Lower leg skin (tissue), 4 donors: Measurements from ENCODE around the gene CEP85. TPM values are rescaled to one million over a fixed set of nuclear protein-coding genes. Genes with fewer than 3 reads are reported as not detected.

Source experiments
- DNase-seq, 2 donors: peaks; one replicate each; pipeline ENCODE4 v3.0.0-alpha.2; 2019; ENCODE audit warnings: low spot score in 2 of 2
- H3K4me3 ChIP-seq: fragments of 200-600 bp; sonication (generic); 2 replicates; pipeline ENCODE4 v1.5.1; 2017; ENCODE audit warnings: mild to moderate bottlenecking, low read depth; ENCODE audit not compliant: poor library complexity, severe bottlenecking
- POLR2A ChIP-seq, 2 donors: fragments of 450-650 bp; IDR thresholded peaks; one replicate each; pipeline ENCODE4 v1.6.1; 2016 to 2017; ENCODE audit warnings: antibody characterized with exemption in 2 of 2, mild to moderate bottlenecking in 1 of 2, moderate library complexity in 1 of 2
- WGBS, 2 donors: methylation state at CpG; one replicate each; pipeline ENCODE4 v1.1.5; 2018; 5-methylcytosine and 5-hydroxymethylcytosine counted together
- intact Hi-C: fragments of 100-400 bp; cut with DNase I; formaldehyde crosslinking; loops from one replicate; pipeline ENCODE4 v1.15.0; 2023; ENCODE audit warnings: low total_unique reads
- total RNA-seq, 4 donors: library from RNA; depleted of rRNA; stranded (reverse); fragments of >200 nt; gene quantifications; one replicate each; pipeline ENCODE4 v1.1.0, GENCODE V29; 2016
- TF ChIP-seq, protein P1 (sequence below), 3 donors: fragments of 450-650 bp; IDR thresholded peaks; one replicate each; pipeline ENCODE4 v1.5.1; 2016; ENCODE audit warnings: antibody characterized with exemption in 3 of 3, mild to moderate bottlenecking in 3 of 3, moderate library complexity in 2 of 3

CEP85 gene
- total RNA-seq, 4 donors from 2014 or later, result 13.0 to 17.2 (median 14.1) TPM

DNA sequence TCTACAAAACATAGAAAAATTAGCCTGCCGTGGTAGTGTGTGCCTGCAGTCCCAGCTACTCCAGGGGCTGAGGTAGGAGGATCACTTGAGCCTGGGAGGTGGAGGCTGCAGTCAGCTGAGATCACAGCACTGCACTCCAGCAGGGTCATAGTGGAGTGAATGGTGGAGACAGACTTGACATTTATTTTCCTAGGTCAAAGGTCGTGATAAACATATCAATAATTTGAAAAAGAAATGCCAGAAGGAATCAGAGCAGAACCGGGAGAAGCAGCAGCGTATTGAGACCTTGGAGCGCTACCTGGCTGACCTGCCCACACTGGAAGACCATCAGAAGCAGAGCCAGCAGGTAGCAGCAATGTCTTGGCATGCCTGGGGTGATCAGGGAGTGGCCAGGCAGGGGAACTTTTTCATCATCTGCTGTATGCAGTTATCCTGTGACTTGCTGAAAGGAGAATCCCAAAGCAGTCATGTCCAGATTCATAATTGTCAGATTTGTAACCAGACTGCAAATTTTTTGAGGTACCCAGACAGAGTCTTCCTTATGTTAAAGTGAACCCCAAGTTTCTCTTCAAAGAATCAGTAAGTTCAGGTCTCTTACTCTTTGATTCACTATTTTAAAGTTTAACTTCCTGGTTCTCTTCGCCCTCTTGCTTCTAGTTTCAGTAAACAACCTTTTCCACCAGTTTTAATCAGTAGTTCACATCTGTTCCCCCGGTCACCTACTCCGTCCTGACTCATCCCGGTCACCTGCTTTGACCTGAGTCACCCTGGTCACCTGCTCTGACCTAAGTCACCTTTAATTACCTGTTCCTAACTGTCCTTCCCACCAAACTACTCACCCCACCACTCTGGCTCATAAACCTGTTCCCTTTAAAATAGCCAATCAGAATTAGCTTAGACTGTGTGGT, 34.5 kb downstream of the CEP85 start:
- intact Hi-C loops, result no loop called here
- no peak for DNase-seq
- TF ChIP-seq POLR2A (IDR thresholded peaks at IDR 0.05), result no peak
- TF ChIP-seq, protein P1, sequence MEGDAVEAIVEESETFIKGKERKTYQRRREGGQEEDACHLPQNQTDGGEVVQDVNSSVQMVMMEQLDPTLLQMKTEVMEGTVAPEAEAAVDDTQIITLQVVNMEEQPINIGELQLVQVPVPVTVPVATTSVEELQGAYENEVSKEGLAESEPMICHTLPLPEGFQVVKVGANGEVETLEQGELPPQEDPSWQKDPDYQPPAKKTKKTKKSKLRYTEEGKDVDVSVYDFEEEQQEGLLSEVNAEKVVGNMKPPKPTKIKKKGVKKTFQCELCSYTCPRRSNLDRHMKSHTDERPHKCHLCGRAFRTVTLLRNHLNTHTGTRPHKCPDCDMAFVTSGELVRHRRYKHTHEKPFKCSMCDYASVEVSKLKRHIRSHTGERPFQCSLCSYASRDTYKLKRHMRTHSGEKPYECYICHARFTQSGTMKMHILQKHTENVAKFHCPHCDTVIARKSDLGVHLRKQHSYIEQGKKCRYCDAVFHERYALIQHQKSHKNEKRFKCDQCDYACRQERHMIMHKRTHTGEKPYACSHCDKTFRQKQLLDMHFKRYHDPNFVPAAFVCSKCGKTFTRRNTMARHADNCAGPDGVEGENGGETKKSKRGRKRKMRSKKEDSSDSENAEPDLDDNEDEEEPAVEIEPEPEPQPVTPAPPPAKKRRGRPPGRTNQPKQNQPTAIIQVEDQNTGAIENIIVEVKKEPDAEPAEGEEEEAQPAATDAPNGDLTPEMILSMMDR (IDR thresholded peaks at IDR 0.05), result no peak
- H3K4me3 ChIP-seq, result no peak overlapping the region
- WGBS, 2 donors, result 92 to 96% methylated on average over 9 of the region's 9 CpGs

DNA sequence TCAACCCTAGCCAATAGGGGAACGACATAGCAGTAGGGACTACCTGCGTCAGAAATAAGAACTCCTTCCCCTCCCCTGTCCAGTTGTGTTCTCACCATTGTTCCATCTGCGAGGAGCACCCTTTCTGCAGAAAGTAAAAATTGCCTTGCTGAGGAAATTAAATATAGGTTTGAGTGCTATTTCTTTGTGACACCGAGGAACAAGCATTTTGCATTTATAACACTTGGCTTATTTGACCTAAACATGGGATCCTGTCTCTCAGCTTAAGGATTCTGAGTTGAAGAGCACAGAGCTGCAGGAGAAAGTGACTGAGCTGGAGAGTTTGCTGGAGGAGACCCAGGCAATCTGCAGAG, 35.2 kb downstream of the CEP85 start:
- WGBS, 2 donors, result 93 to 97% methylated on average over 4 of the region's 4 CpGs
- intact Hi-C loops, result no loop called here
- no peak for DNase-seq
- no peak overlapping the region for H3K4me3 ChIP-seq
- TF ChIP-seq, protein P1 (IDR thresholded peaks at IDR 0.05), result no peak
- no peak for TF ChIP-seq POLR2A (IDR thresholded peaks at IDR 0.05)

DNA sequence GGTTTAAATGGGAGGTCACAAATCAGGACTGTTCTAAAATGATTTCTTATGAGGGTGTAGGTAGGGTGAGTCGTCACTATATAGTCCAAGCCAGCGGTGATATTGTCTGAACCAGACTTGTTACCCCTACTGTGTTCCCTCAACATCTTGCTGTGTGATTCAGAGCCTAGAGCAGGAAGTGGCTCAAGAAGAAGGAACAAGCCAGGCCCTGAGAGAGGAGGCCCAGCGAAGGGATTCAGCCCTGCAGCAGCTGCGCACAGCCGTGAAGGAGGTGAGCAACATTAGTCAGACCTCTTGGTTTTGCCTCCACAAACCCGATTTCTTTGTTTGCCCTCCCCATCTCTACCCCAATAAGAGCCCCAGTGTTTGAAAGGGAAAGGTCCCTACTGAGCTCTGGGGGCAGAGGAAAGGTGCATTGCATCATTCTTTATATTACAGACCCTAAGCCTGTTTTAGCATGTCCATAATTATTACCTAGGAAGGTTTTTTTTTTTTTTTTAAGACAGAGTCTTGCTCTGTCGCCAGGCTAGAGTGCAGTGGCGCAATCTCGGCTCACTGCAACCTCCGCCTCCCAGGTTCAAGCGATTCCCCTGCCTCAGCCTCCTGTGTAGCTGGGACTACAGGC, 40.9 kb downstream of the CEP85 start:
- intact Hi-C loops, result loop anchor here (2.0 to 5.0 kb wide), 2 partner anchors 48 to 1028 kb away; partner anchors contain the start of gene RSRP1
- WGBS, 2 donors, result 62 to 78% methylated on average over 11 of the region's 11 CpGs
- peak in 1 of 2 donors; percentile 84 for DNase-seq
- H3K4me3 ChIP-seq, result no peak overlapping the region
- no peak for TF ChIP-seq POLR2A (IDR thresholded peaks at IDR 0.05)
- TF ChIP-seq, protein P1 (IDR thresholded peaks at IDR 0.05), result no peak

DNA sequence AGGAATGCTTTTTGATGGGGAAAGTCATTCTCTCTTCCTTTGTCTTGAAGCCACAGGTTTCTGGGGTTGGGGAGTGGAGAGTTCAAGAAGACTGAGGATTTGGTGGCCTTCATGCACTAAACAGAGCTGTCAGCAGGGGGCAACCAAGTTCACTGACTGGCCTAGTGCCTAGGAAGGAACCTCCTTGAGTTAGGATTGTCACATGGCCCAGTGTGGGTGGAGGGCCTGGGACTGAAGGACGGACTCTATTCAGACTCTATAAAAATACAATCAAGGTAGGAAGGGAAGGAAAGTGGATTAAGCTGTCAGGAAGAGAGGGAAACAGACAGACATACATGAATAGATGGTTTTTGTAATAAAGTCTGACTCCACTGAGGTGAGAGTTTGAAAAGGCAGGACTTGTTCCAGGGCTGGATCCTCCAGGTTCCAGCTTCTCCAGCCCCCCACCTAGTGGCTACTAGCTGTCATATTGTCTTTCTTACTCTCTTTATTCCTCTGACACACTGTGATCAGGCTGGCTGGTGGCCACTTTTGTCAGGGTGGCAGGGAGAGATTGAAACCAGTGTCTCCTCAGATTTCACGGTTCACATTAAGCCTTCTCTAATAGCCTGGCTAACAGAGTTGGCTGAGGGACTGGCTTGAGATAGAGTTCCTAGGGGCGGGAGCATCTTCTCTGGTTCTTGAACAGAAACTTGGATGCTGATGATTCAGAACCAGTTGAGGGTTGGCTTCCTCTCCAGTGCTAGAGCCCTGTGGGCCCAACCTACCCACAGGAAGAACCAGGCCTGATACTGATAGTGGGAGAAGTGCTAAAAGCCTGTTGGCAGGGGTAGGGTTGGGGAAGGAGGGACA, 41.8 kb downstream of the CEP85 start:
- 0 to 4% methylated on average over 3 of the region's 3 CpGs for WGBS, 2 donors
- DNase-seq, result peak; percentile 90 to 96
- no peak overlapping the region for H3K4me3 ChIP-seq
- TF ChIP-seq POLR2A (IDR thresholded peaks at IDR 0.05), result no peak
- TF ChIP-seq, protein P1 (IDR thresholded peaks at IDR 0.05), result peak in 1 of 3 donors; percentile 44
- intact Hi-C loops, result loop anchor here (2.0 to 5.0 kb wide), 2 partner anchors 47 to 1029 kb away; partner anchors contain the start of gene RSRP1

DNA sequence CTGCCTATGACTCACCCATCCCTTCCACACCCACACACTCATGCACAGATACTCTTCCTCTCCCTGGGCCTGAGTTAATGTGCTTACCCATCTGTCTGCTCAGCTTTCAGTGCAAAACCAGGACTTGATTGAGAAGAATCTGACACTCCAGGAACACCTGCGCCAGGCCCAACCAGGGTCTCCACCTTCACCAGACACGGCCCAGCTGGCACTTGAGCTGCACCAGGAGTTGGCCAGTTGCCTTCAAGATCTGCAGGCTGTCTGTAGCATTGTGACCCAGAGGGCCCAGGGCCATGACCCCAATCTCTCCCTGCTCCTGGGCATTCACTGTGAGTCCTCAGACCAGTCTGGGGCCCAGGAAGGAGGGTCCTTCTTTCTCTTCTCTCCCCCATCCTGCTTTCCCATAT, 42.4 kb downstream of the CEP85 start:
- 17 to 20% methylated on average over 2 of the region's 2 CpGs for WGBS, 2 donors
- DNase-seq, result peak in 1 of 2 donors; percentile 90
- intact Hi-C loops, result loop anchor here (5.0 kb wide), 1 partner anchor 1029 kb away; the partner anchor contains the start of gene RSRP1
- H3K4me3 ChIP-seq, result no peak overlapping the region
- TF ChIP-seq, protein P1 (IDR thresholded peaks at IDR 0.05), result no peak
- TF ChIP-seq POLR2A (IDR thresholded peaks at IDR 0.05), result no peak
